ENCODE measurements around the gene HOXA5.

Gene HOXA5

GRCh38 chr7:27156916-27157701, 13.6 kb upstream of the HOXA5 start:
- no peak for ATAC-seq
- no peak for TF ChIP-seq POU6F1 (CRISPR knock-in tag; IDR thresholded peaks at IDR 0.05; ENCODE audit: borderline replicate concordance, low read depth)
- no peak for TF ChIP-seq ESRRG (CRISPR knock-in tag; IDR thresholded peaks at IDR 0.05)
- TF ChIP-seq, protein P1, sequence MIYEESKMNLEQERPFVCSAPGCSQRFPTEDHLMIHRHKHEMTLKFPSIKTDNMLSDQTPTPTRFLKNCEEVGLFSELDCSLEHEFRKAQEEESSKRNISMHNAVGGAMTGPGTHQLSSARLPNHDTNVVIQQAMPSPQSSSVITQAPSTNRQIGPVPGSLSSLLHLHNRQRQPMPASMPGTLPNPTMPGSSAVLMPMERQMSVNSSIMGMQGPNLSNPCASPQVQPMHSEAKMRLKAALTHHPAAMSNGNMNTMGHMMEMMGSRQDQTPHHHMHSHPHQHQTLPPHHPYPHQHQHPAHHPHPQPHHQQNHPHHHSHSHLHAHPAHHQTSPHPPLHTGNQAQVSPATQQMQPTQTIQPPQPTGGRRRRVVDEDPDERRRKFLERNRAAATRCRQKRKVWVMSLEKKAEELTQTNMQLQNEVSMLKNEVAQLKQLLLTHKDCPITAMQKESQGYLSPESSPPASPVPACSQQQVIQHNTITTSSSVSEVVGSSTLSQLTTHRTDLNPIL (CRISPR knock-in tag; IDR thresholded peaks at IDR 0.05; ENCODE audit: low read depth) = no peak
- no peak for TF ChIP-seq CSRNP3 (CRISPR knock-in tag; IDR thresholded peaks at IDR 0.05)
- no peak for TF ChIP-seq GLIS3 (CRISPR knock-in tag; IDR thresholded peaks at IDR 0.05)
- TF ChIP-seq CSDC2 (CRISPR knock-in tag; IDR thresholded peaks at IDR 0.05) = no peak
- TF ChIP-seq OSR1 (CRISPR knock-in tag; IDR thresholded peaks at IDR 0.05) = no peak
- TF ChIP-seq TSHZ2 (CRISPR knock-in tag; IDR thresholded peaks at IDR 0.05) = no peak
- no peak for TF ChIP-seq ZC3H10 (CRISPR knock-in tag; IDR thresholded peaks at IDR 0.05)
- no peak for TF ChIP-seq BACH2 (CRISPR knock-in tag; IDR thresholded peaks at IDR 0.05; ENCODE audit: borderline replicate concordance)
- TF ChIP-seq TOX (CRISPR knock-in tag; IDR thresholded peaks at IDR 0.05; ENCODE audit: borderline replicate concordance) = no peak
- no peak for TF ChIP-seq PPARA (CRISPR knock-in tag; IDR thresholded peaks at IDR 0.05; ENCODE audit: borderline replicate concordance)
- TF ChIP-seq SNAI2 (CRISPR knock-in tag; IDR thresholded peaks at IDR 0.05) = no peak
- TF ChIP-seq ZFP3 (CRISPR knock-in tag; IDR thresholded peaks at IDR 0.05) = no peak
- TF ChIP-seq ARNTL (CRISPR knock-in tag; IDR thresholded peaks at IDR 0.05; ENCODE audit: borderline replicate concordance, low read depth) = no peak
- no peak for TF ChIP-seq TCF4 (CRISPR knock-in tag; IDR thresholded peaks at IDR 0.05; ENCODE audit: borderline replicate concordance)

DNA sequence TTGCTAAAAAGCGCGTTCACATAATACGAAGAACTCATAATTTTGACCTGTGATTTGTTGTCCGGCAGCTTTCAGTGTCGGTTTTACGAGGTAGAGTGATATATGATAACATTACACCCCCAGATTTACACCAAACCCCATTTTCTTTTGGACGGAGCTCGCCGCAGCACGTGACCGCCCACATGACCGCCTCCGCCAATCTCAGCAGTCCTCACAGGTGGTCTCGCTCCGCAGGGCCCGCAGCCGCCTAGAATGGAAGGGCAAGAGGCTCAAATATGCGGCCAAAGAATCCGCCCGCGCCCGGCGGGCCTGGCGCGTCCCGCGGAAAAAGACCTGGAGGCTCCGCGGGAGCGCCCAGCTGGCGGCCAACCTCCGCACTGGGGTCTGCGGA, 13.0 kb upstream of the HOXA5 start, which contains the start of gene HOXA7:
TSS of gene HOXA7 (minus strand) at position 168 of the 391 bp plus-strand sequence. CDS start at position 38, 130 bp downstream.
- TF ChIP-seq, protein P2, sequence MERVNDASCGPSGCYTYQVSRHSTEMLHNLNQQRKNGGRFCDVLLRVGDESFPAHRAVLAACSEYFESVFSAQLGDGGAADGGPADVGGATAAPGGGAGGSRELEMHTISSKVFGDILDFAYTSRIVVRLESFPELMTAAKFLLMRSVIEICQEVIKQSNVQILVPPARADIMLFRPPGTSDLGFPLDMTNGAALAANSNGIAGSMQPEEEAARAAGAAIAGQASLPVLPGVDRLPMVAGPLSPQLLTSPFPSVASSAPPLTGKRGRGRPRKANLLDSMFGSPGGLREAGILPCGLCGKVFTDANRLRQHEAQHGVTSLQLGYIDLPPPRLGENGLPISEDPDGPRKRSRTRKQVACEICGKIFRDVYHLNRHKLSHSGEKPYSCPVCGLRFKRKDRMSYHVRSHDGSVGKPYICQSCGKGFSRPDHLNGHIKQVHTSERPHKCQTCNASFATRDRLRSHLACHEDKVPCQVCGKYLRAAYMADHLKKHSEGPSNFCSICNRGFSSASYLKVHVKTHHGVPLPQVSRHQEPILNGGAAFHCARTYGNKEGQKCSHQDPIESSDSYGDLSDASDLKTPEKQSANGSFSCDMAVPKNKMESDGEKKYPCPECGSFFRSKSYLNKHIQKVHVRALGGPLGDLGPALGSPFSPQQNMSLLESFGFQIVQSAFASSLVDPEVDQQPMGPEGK (CRISPR knock-in tag; IDR thresholded peaks at IDR 0.05; ENCODE audit: borderline replicate concordance) = no peak
- TF ChIP-seq TOX (CRISPR knock-in tag; IDR thresholded peaks at IDR 0.05; ENCODE audit: borderline replicate concordance) (no peak), ZC3H10 (CRISPR knock-in tag; IDR thresholded peaks at IDR 0.05) (no peak), CSRNP3 (CRISPR knock-in tag; IDR thresholded peaks at IDR 0.05) (no peak), ISL1 (CRISPR knock-in tag; IDR thresholded peaks at IDR 0.05) (no peak), GLIS3 (CRISPR knock-in tag; IDR thresholded peaks at IDR 0.05) (no peak), ZNF8 (CRISPR knock-in tag; IDR thresholded peaks at IDR 0.05) (no peak), OSR1 (CRISPR knock-in tag; IDR thresholded peaks at IDR 0.05) (no peak), ZFP30 (CRISPR knock-in tag; IDR thresholded peaks at IDR 0.05) (no peak), SNAI2 (CRISPR knock-in tag; IDR thresholded peaks at IDR 0.05) (no peak), ARNTL (CRISPR knock-in tag; IDR thresholded peaks at IDR 0.05; ENCODE audit: borderline replicate concordance, low read depth) (no peak), TSHZ2 (CRISPR knock-in tag; IDR thresholded peaks at IDR 0.05) (no peak)
- ATAC-seq = no peak
